Occipital lobe (tissue), 3 donors: Measurements from ENCODE around the gene HOMEZ. TPM values are rescaled to one million over a fixed set of nuclear protein-coding genes. Genes with fewer than 3 reads are reported as not detected.
"Not testable (repeated sequence)": the region's sequence is repeated elsewhere in the genome, so short reads cannot be mapped to it uniquely, and the experiment has no call there.

Experiments used
- DNase-seq: peaks from one replicate; lab custom pipeline; 2025; lab: John Stamatoyannopoulos, UW
- small RNA-seq: library from RNA; depleted of rRNA; stranded (forward); fragments of <200 nt; gene quantifications from one replicate; pipeline ENCODE3, GENCODE V24; 2014
- total RNA-seq: library from RNA; depleted of rRNA; stranded (reverse); fragments of >200 nt; gene quantifications from one replicate; pipeline ENCODE4 v1.2.3, GENCODE V29; 2014

Gene HOMEZ
- total RNA-seq, 1 donor from 2014 or later = 2.5 TPM

DNA sequence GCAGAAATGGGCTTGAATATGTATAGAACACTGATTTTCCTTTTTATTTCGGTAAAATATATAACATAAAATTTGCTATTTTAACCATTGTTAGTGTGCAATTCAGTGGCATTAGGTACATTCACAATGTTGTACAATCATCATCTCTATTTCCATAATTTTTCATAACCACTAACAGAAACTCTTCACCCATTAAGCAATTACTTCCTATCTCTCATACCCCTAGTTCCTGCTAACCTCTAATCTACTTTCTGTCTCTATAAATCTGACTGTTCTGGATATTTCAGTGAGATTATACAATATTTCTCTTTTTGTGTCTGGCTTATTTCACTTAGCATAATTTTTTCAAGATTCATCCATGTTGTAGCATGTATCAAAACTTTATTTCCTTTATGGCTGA is 57.1 kb downstream of the HOMEZ start:
- DNase-seq = no peak

DNA sequence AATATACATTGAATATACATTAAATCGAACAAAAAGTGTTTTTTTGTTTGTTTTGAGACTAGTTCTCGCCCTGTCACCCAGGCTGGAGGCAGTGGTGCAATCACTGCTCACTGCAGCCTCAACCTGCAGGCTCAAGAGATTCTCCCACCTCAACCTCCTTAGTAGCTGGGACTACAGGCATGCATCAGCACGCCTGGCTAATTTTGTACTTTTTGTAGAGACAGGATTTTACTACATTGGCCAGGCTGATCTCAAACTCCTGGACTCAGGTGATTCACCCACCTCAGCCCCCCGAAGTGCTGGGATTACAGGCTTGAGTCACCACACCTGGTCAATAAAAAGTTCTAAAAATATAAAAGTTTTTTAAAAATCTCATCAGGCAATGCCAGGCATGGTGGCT is 58.4 kb downstream of the HOMEZ start:
- DNase-seq = no peak

DNA sequence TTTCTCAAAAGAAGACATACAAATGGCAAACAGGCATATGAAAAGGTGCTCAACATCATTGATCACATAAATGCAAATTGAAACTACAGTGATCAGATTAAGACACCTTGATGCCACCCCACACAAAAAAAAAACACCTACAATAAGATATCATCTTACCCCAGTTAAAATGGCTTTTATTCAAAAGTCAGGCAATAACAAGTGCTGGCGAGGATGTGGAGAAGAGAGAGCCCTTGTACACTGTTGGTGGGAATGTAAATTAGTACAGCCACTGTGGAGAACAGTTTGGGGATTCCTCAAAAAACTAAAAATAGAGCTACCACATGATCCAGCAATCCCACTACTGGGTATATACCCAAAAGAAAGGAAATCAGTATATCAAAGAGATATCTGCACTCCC is 61.0 kb downstream of the HOMEZ start:
- DNase-seq = not testable (repeated sequence)

Small RNAs within 50 kb of the gene (small RNA-seq; reads per million reads assigned to genes)
- gene AL049829.1 (not detected), gene RNU6-1046P (not detected)

Other genes with a start within 250 kb of the HOMEZ start
- not detected for gene PSMB11, start 243.9 kb downstream of the HOMEZ start, total RNA-seq
- gene CDH24, start 228.6 kb downstream of the HOMEZ start, total RNA-seq = 10.3 TPM
- gene ACIN1, start 191.0 kb downstream of the HOMEZ start, total RNA-seq = 67.8 TPM
- 17.9 TPM for gene C14orf119, start 190.6 kb downstream of the HOMEZ start, total RNA-seq
- gene CIROP, start 181.1 kb downstream of the HOMEZ start, total RNA-seq = not detected
- 0.31 TPM for gene CEBPE, start 166.9 kb downstream of the HOMEZ start, total RNA-seq
- gene SLC7A8, start 102.5 kb downstream of the HOMEZ start, total RNA-seq = 3.4 TPM
- gene RNF212B, start 48.2 kb downstream of the HOMEZ start, total RNA-seq = not detected
- gene PPP1R3E, start 16.7 kb upstream of the HOMEZ start, total RNA-seq = 5.8 TPM
- 17.8 TPM for gene BCL2L2, start 20.7 kb upstream of the HOMEZ start, total RNA-seq
- gene PABPN1, start 35.3 kb upstream of the HOMEZ start, total RNA-seq = 59.6 TPM
- 158 TPM for gene SLC22A17, start 66.8 kb upstream of the HOMEZ start, total RNA-seq
- 17.5 TPM for gene EFS, start 79.0 kb upstream of the HOMEZ start, total RNA-seq
- not detected for gene IL25, start 86.7 kb upstream of the HOMEZ start, total RNA-seq
- 0.62 TPM for gene CMTM5, start 90.9 kb upstream of the HOMEZ start, total RNA-seq
- not detected for gene MYH6, start 122.1 kb upstream of the HOMEZ start, total RNA-seq
- 0.31 TPM for gene MYH7, start 149.5 kb upstream of the HOMEZ start, total RNA-seq
- gene NGDN, start 183.6 kb upstream of the HOMEZ start, total RNA-seq = 49.1 TPM